ENCODE results near the gene CAMTA1.

GRCh38 chr1:7046891-7047290 is 261.6 kb downstream of the CAMTA1 start:
- TF ChIP-seq ZNF391 (tag by site-specific recombination; IDR thresholded peaks at IDR 0.05; ENCODE audit: borderline replicate concordance, low read depth): no peak
- no peak for TF ChIP-seq CTCF (tag by site-specific recombination; IDR thresholded peaks at IDR 0.05)
- no peak for TF ChIP-seq ZNF23 (tag by site-specific recombination; IDR thresholded peaks at IDR 0.05; ENCODE audit: borderline replicate concordance)
- TF ChIP-seq ZNF433 (tag by site-specific recombination; IDR thresholded peaks at IDR 0.05; ENCODE audit: low read depth): no peak
- no peak for TF ChIP-seq KLF8 (tag by site-specific recombination; IDR thresholded peaks at IDR 0.05)
- TF ChIP-seq, protein P1, sequence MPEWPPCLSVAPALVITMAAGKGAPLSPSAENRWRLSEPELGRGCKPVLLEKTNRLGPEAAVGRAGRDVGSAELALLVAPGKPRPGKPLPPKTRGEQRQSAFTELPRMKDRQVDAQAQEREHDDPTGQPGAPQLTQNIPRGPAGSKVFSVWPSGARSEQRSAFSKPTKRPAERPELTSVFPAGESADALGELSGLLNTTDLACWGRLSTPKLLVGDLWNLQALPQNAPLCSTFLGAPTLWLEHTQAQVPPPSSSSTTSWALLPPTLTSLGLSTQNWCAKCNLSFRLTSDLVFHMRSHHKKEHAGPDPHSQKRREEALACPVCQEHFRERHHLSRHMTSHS (tag by site-specific recombination; IDR thresholded peaks at IDR 0.05): no peak
- no peak for TF ChIP-seq ZNF155 (tag by site-specific recombination; IDR thresholded peaks at IDR 0.05)
- TF ChIP-seq ZBTB7A (tag by site-specific recombination; IDR thresholded peaks at IDR 0.05; ENCODE audit: low read depth): no peak
- TF ChIP-seq SETDB1 (IDR thresholded peaks at IDR 0.05; ENCODE audit: insufficient read length, low read length): no peak
- TF ChIP-seq ZNF768 (tag by site-specific recombination; IDR thresholded peaks at IDR 0.05): no peak
- TF ChIP-seq ELK4 (IDR thresholded peaks at IDR 0.05; ENCODE audit: borderline replicate concordance, low read depth, low read length): no peak

All from HEK293 (cell line).